DOHH2 (cell line): ENCODE data around the gene MRM1.

Experiments used
- H3F3A ChIP-seq: fragments of 200-600 bp; sonication (generic), shearing (Covaris generic); 2 replicates; pipeline ENCODE4 v1.6.0; 2016; ENCODE audit warnings: antibody characterized with exemption, mild to moderate bottlenecking; ENCODE audit not compliant: control insufficient read depth, insufficient read depth
- H3K27ac ChIP-seq: fragments of 200-600 bp; sonication (generic); 2 replicates; pipeline ENCODE4 v1.5.1; 2014; ENCODE audit warnings: low read depth, mild to moderate bottlenecking, low read length, moderate library complexity
- H3K27me3 ChIP-seq: fragments of 200-600 bp; sonication (generic); 2 replicates; pipeline ENCODE4 v1.6.1; 2014; ENCODE audit warnings: mild to moderate bottlenecking, low read length, mixed read lengths; ENCODE audit not compliant: control insufficient read depth
- H3K36me3 ChIP-seq: fragments of 200-600 bp; sonication (generic); 2 replicates; pipeline ENCODE4 v1.6.1; 2014; ENCODE audit warnings: mild to moderate bottlenecking, low read length, moderate library complexity, mixed read lengths; ENCODE audit not compliant: control insufficient read depth
- H3K4me1 ChIP-seq: fragments of 200-600 bp; sonication (generic); 2 replicates; pipeline ENCODE4 v1.6.1; 2014; ENCODE audit warnings: mild to moderate bottlenecking, low read length, mixed read lengths; ENCODE audit not compliant: control insufficient read depth
- H3K4me2 ChIP-seq: fragments of 200-600 bp; sonication (generic); 2 replicates; pipeline ENCODE4 v1.6.0; 2014; ENCODE audit warnings: mild to moderate bottlenecking, low read length, moderate library complexity
- H3K4me3 ChIP-seq: fragments of 200-600 bp; sonication (generic); 2 replicates; pipeline ENCODE4 v1.5.1; 2014; ENCODE audit warnings: mild to moderate bottlenecking, low read length, mixed read lengths
- H3K79me2 ChIP-seq: fragments of 200-600 bp; sonication (generic); 2 replicates; pipeline ENCODE4 v1.6.1; 2014; ENCODE audit warnings: mild to moderate bottlenecking, low read length, mixed read lengths; ENCODE audit not compliant: control insufficient read depth
- H3K9me2 ChIP-seq: fragments of 200-600 bp; sonication (generic); replicated peaks from 2 replicates; pipeline ENCODE4 v1.6.1; 2014; ENCODE audit warnings: mild to moderate bottlenecking, low read length, mixed read lengths; ENCODE audit not compliant: control insufficient read depth
- H3K9me3 ChIP-seq: fragments of 200-600 bp; sonication (generic); 2 replicates; pipeline ENCODE4 v1.6.1; 2014; ENCODE audit warnings: antibody characterized with exemption, low read length, mixed read lengths; ENCODE audit not compliant: control insufficient read depth, insufficient read depth
- H4K20me1 ChIP-seq: fragments of 200-600 bp; sonication (generic); 2 replicates; pipeline ENCODE4 v1.6.0; 2014; ENCODE audit warnings: low read depth, mild to moderate bottlenecking, antibody characterized with exemption, low read length, moderate library complexity; ENCODE audit not compliant: control insufficient read depth, insufficient read depth
- EZH2phosphoT487 ChIP-seq: fragments of 200-600 bp; sonication (generic); IDR thresholded peaks from 2 replicates; pipeline ENCODE4 v1.6.1; 2017; ENCODE audit warnings: borderline replicate concordance, mild to moderate bottlenecking, antibody characterized with exemption, low read length, moderate library complexity, mixed read lengths
- TF ChIP-seq, protein P1 (sequence below): fragments of 200-600 bp; sonication (generic); IDR thresholded peaks from one replicate; pipeline ENCODE4 v1.5.1; 2014; ENCODE audit warnings: antibody characterized with exemption, mild to moderate bottlenecking, low read depth, low read length; ENCODE audit not compliant: poor library complexity, severe bottlenecking

The MRM1 gene

GRCh38 chr17:36645422-36645821 lies 44.0 kb downstream of the MRM1 start:
- H3K79me2 ChIP-seq, result no peaks in the 10 kb centered on the region
- no peak overlapping the region for H3K4me2 ChIP-seq
- TF ChIP-seq EZH2phosphoT487, result no peak
- TF ChIP-seq, protein P1, sequence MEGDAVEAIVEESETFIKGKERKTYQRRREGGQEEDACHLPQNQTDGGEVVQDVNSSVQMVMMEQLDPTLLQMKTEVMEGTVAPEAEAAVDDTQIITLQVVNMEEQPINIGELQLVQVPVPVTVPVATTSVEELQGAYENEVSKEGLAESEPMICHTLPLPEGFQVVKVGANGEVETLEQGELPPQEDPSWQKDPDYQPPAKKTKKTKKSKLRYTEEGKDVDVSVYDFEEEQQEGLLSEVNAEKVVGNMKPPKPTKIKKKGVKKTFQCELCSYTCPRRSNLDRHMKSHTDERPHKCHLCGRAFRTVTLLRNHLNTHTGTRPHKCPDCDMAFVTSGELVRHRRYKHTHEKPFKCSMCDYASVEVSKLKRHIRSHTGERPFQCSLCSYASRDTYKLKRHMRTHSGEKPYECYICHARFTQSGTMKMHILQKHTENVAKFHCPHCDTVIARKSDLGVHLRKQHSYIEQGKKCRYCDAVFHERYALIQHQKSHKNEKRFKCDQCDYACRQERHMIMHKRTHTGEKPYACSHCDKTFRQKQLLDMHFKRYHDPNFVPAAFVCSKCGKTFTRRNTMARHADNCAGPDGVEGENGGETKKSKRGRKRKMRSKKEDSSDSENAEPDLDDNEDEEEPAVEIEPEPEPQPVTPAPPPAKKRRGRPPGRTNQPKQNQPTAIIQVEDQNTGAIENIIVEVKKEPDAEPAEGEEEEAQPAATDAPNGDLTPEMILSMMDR, result no peak
- no peaks in the 10 kb centered on the region for H3K9me3 ChIP-seq
- H3K4me1 ChIP-seq, result no peaks in the 10 kb centered on the region
- H3K27ac ChIP-seq, result no peak overlapping the region
- H4K20me1 ChIP-seq, result no peaks in the 10 kb centered on the region
- H3F3A ChIP-seq, result no peaks in the 10 kb centered on the region
- H3K9me2 ChIP-seq, result no peaks in the 10 kb centered on the region
- H3K27me3 ChIP-seq, result peaks cover 20% of the 10 kb centered on the region
- H3K4me3 ChIP-seq, result no peak overlapping the region
- H3K36me3 ChIP-seq, result no peaks in the 10 kb centered on the region

DNA sequence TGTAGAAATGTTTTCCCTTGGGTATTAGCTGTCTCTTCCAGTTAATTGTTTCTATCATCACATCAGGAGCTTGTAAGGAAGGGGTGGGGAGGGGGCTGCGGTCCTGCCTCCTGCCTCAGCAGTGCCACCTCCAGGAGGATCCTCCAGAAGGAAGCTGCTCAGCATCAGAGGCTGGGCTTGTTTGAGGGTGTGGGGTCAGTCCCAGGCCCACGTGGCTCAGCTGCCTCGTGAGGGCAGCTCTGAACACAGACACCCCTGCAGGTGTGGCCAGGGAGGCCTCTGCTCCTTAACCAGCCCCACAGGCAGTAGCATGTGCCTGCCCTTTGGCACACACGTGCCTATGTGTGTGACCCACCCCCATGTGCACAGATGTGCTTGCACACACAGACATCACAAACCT lies 46.3 kb downstream of the MRM1 start:
- Histone ChIP-seq H3K4me1 (no peaks in the 10 kb centered on the region), H3K4me2 (no peak overlapping the region), H3K27me3 (peaks cover 27% of the 10 kb centered on the region), H3K36me3 (no peaks in the 10 kb centered on the region), H3K9me2 (no peaks in the 10 kb centered on the region), H3F3A (no peaks in the 10 kb centered on the region), H4K20me1 (0 out of 2 replicates have a peak, but pooled peaks cover 3% of the 10 kb centered on the region), H3K9me3 (no peaks in the 10 kb centered on the region), H3K27ac (no peak overlapping the region), H3K79me2 (no peaks in the 10 kb centered on the region), H3K4me3 (no peak overlapping the region)
- no peak for TF ChIP-seq EZH2phosphoT487

- H3K27ac ChIP-seq, result no peak overlapping the region
- H3K9me2 ChIP-seq, result no peaks in the 10 kb centered on the region
- no peaks in the 10 kb centered on the region for H3F3A ChIP-seq
- no peaks in the 10 kb centered on the region for H3K36me3 ChIP-seq
- H3K79me2 ChIP-seq, result no peaks in the 10 kb centered on the region
- H4K20me1 ChIP-seq, result 0 out of 2 replicates have a peak, but pooled peaks cover 3% of the 10 kb centered on the region
- no peak overlapping the region for H3K4me3 ChIP-seq
- TF ChIP-seq, protein P1, result no peak
- TF ChIP-seq EZH2phosphoT487, result no peak
- H3K27me3 ChIP-seq, result peaks cover 20% of the 10 kb centered on the region
- H3K4me1 ChIP-seq, result no peaks in the 10 kb centered on the region
- H3K4me2 ChIP-seq, result no peak overlapping the region
- no peaks in the 10 kb centered on the region for H3K9me3 ChIP-seq
Observed at GRCh38 chr17:36650096-36650775, 48.9 kb downstream of the MRM1 start.

DNA sequence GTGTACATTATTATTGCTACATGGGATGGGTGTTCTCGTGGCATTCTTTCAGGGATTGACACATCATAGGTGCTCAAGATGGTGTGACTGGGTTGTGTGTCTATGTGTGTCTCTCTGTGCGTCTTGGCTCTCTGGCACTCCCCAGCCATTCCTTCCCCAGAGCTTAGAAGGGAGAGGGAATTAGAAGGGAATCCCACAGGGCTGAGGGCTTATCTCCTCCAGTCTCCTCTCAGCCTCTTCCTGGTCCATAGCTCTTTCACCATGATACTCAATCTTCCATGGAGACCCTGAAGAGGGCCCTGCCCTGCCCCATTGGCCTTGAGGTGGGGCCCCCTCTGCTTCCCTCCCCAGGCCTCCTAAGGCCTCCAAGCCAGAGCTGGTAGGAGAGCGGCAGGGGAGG lies 52.0 kb downstream of the MRM1 start:
- Histone ChIP-seq H3K4me3 (no peak overlapping the region), H3K36me3 (no peaks in the 10 kb centered on the region), H3K9me3 (no peaks in the 10 kb centered on the region), H3K27ac (no peak overlapping the region), H3K9me2 (no peaks in the 10 kb centered on the region), H3K4me2 (no peak overlapping the region), H4K20me1 (0 out of 2 replicates have a peak, but pooled peaks cover 3% of the 10 kb centered on the region), H3K4me1 (no peaks in the 10 kb centered on the region), H3K79me2 (no peaks in the 10 kb centered on the region), H3F3A (no peaks in the 10 kb centered on the region), H3K27me3 (peaks cover 37% of the 10 kb centered on the region)
- TF ChIP-seq, protein P1, result no peak
- TF ChIP-seq EZH2phosphoT487, result no peak
